Glomerular endothelial cell (primary cell): ENCODE results near the gene EGLN3. TPM values are rescaled to one million over a fixed set of nuclear protein-coding genes. Genes with fewer than 3 reads are reported as not detected.

Experiments
- DNase-seq: peaks from one replicate; pipeline ENCODE4 v3.0.0-alpha.2; 2011; ENCODE audit warnings: low read depth, low spot score; ENCODE audit errors: extremely low read depth
- total RNA-seq: library from RNA; depleted of rRNA; stranded (reverse); fragments of >200 nt; gene quantifications from 2 replicates; pipeline ENCODE4 v1.2.3, GENCODE V29; 2015

EGLN3 gene
- total RNA-seq, 1 donor from 2014 or later, result 1.3 TPM

DNA sequence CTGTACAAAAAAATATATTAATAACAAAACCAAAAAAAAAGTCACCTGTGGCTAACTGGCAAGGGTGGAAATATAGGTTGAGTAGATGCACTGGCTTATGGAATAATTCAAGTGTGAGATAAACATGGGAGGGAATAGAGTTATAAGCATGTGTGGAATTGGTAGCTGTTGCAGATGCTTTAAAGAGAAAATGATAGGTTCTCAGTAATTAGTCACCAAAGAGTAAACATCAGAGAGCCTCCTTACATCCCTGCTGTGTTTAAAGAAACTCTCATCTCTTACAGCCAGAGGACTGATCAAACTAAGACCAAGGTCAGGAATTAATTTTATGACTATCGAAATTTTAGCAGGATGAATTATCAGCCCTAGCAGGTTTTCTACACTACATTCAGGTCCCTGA is 70.5 kb downstream of the EGLN3 start:
- DNase-seq, result no peak

- DNase-seq, result no peak
These were observed 71.1 kb downstream of the EGLN3 start for GRCh38 chr14:33879684-33880286.

DNA sequence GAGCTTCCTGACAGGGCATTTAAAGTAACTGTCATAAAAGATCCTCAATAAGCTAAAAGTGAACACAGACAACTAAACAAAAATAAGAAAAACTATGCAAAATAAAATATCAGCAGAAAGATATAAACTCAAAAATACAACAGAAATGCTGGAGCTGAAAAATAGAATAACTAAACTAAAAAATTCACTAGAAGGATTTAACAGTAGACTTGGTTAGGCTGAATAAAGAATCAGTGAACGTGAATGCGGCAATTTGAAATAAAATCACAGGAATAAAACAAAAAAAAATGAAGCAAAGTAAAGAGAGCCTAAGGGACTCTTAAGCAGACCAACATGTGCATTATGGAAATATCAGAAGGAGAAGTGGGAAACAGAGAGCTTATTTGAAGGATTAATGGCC is 74.6 kb downstream of the EGLN3 start:
- DNase-seq, result no peak
